Measurements from ENCODE around the gene GPANK1.

GPANK1 gene

GRCh38 chr6:31620586-31621319 is 44.0 kb downstream of the GPANK1 start, which contains the start of gene PRRC2A:
Gene PRRC2A (plus strand): TSS chr6:31620715. CDS start chr6:31622790, 2,075 bp downstream.
- Histone ChIP-seq H3K27ac (ENCODE audit: extremely low read depth, low read depth, low read length) (peak within 1 kb of the TSS; percentile 99), H3K4me3 (ENCODE audit: low read depth, low read length) (peak within 1 kb of the TSS; percentile 97), H3K36me3 (ENCODE audit: control insufficient read depth in 2 of 2, insufficient read depth in 1 of 2, low read length in 2 of 2) (peaks cover 26 to 46% of the 10 kb centered on the region in 2 experiments), H3K9me3 (ENCODE audit: control insufficient read depth, insufficient read depth, low read depth, low read length) (no peaks in the 10 kb centered on the region), H3K4me1 (ENCODE audit: control insufficient read depth, insufficient read depth, low read length) (peaks cover 7% of the 10 kb centered on the region; the same call in 1 of the 2 replicates)
- CTCF ChIA-PET, result interaction anchor here (0.9 kb wide), 1 partner anchor 24 kb away, joined by 5 read pairs; no protein-coding TSS in a partner anchor
- POLR2A ChIA-PET, result interaction anchor here (0.7 to 3.1 kb wide), 15 partner anchors 18 to 207 kb away, joined by 3 to 10 read pairs (median 5); partner anchors contain the start of genes ABHD16A, DDX39B, GPANK1 and HSPA1B
- TF ChIP-seq ZSCAN4 (tag by site-specific recombination; IDR thresholded peaks at IDR 0.05), result peak; percentile 36; the same call in 1 of the 2 replicates
- peak; percentile 29; the same call in 1 of the 2 replicates for TF ChIP-seq ZFHX2 (tag by site-specific recombination; conservative IDR thresholded peaks at IDR 0.05)
- 0 out of 2 replicates have a peak, but pooled peaks have one; percentile 77 for TF ChIP-seq ZNF121 (tag by site-specific recombination; IDR thresholded peaks at IDR 0.05)
- peak; percentile 99 for TF ChIP-seq YY1 (tag by site-specific recombination; IDR thresholded peaks at IDR 0.05)
- peak; percentile 52 for TF ChIP-seq REST (tag by site-specific recombination; IDR thresholded peaks at IDR 0.05)
- TF ChIP-seq FEZF1 (tag by site-specific recombination; IDR thresholded peaks at IDR 0.05), result peak; percentile 34; the same call in 1 of the 2 replicates
- no peak for TF ChIP-seq BCL6B (tag by site-specific recombination; IDR thresholded peaks at IDR 0.05)
- no peak for TF ChIP-seq ZNF174 (tag by site-specific recombination; IDR thresholded peaks at IDR 0.05)
- TF ChIP-seq YY2 (tag by site-specific recombination; IDR thresholded peaks at IDR 0.05), result peak; percentile 98
- TF ChIP-seq INSM2 (tag by site-specific recombination; IDR thresholded peaks at IDR 0.05), result peak; percentile 79; the same call in 1 of the 2 replicates
- TF ChIP-seq ZNF280D (tag by site-specific recombination; IDR thresholded peaks at IDR 0.05), result peak; percentile 89
- peak; percentile 78 for TF ChIP-seq PRDM4 (tag by site-specific recombination; IDR thresholded peaks at IDR 0.05)
- TF ChIP-seq ZNF518A (tag by site-specific recombination; conservative IDR thresholded peaks at IDR 0.05; ENCODE audit: low read depth), result 0 out of 2 replicates have a peak, but pooled peaks have one; percentile 20
- no peak for TF ChIP-seq ZNF248 (tag by site-specific recombination; IDR thresholded peaks at IDR 0.05)
- TF ChIP-seq IKZF3 (tag by site-specific recombination; IDR thresholded peaks at IDR 0.05), result 0 out of 2 replicates have a peak, but pooled peaks have one; percentile 12
- TF ChIP-seq ZNF132 (tag by site-specific recombination; IDR thresholded peaks at IDR 0.05; ENCODE audit: borderline replicate concordance), result no peak

Measured in HEK293 (cell line).